NB4 (cell line): Measurements from ENCODE around the gene PRCC.

Source experiments
- DNase-seq: peaks from one replicate; pipeline ENCODE4 v3.0.0; 2010; ENCODE audit warnings: low read depth
- H3K4me3 ChIP-seq: one replicate; pipeline ENCODE4 v1.5.1; 2011; ENCODE audit warnings: mild to moderate bottlenecking, low read depth, low read length, moderate library complexity
- MAX ChIP-seq: IDR thresholded peaks from 2 replicates; pipeline ENCODE4 v1.6.1; 2011; ENCODE audit warnings: low read depth, low read length
- MYC ChIP-seq: IDR thresholded peaks from 2 replicates; pipeline ENCODE4 v1.6.1; 2011; ENCODE audit warnings: low read depth, low read length
- POLR2A ChIP-seq: IDR thresholded peaks from 2 replicates; pipeline ENCODE4 v1.6.1; 2011; ENCODE audit warnings: mild to moderate bottlenecking; ENCODE audit not compliant: insufficient read length; ENCODE audit errors: extremely low read depth
- TF ChIP-seq, protein P1 (sequence below): IDR thresholded peaks from one replicate; pipeline ENCODE4 v1.5.1; 2012; ENCODE audit warnings: low read depth, low read length

PRCC gene

GRCh38 chr1:156848461-156849150, 81.3 kb downstream of the PRCC start:
- TF ChIP-seq MAX (no peak), POLR2A (no peak), MYC (no peak)
- TF ChIP-seq, protein P1, sequence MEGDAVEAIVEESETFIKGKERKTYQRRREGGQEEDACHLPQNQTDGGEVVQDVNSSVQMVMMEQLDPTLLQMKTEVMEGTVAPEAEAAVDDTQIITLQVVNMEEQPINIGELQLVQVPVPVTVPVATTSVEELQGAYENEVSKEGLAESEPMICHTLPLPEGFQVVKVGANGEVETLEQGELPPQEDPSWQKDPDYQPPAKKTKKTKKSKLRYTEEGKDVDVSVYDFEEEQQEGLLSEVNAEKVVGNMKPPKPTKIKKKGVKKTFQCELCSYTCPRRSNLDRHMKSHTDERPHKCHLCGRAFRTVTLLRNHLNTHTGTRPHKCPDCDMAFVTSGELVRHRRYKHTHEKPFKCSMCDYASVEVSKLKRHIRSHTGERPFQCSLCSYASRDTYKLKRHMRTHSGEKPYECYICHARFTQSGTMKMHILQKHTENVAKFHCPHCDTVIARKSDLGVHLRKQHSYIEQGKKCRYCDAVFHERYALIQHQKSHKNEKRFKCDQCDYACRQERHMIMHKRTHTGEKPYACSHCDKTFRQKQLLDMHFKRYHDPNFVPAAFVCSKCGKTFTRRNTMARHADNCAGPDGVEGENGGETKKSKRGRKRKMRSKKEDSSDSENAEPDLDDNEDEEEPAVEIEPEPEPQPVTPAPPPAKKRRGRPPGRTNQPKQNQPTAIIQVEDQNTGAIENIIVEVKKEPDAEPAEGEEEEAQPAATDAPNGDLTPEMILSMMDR: no peak
- H3K4me3 ChIP-seq: no peak overlapping the region
- DNase-seq: no peak

GRCh38 chr1:156849151-156849496, 81.8 kb downstream of the PRCC start:
- no peak for DNase-seq
- H3K4me3 ChIP-seq: no peak overlapping the region
- no peak for TF ChIP-seq MYC
- TF ChIP-seq, protein P1: no peak
- no peak for TF ChIP-seq MAX
- no peak for TF ChIP-seq POLR2A
